ENCODE data around the gene HACL1.
A peak's percentile ranks its signal among the peaks of the same experiment; 100 is the strongest.

The HACL1 gene

DNA sequence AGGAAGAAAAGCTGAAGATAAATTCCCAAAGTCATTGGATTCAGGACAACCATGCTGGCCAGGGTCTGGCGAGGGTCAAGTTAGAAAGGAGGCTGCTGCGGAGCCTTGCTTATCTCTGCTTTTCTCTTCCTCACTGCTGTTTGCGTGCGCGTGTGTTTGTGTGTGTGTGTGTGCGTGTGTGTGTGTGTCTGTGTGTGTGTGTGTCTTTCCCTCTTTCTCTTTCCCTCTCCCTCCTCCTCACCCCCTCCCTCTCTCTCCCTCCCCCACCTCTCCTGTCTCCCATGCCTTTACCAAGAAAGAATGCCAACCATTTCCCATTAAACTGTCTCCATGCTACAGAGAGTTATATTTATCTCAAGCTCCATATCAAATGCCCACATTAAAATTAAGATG lies 79.8 kb downstream of the HACL1 start, which contains the start of gene COLQ:
COLQ (minus strand) TSS at position 134 of the 393 bp plus-strand sequence; CDS start at position 53, 81 bp downstream.
- no peak for DNase-seq

GRCh38 chr3:15520804-15521572 lies 80.4 kb downstream of the HACL1 start:
- no peak for DNase-seq

DNA sequence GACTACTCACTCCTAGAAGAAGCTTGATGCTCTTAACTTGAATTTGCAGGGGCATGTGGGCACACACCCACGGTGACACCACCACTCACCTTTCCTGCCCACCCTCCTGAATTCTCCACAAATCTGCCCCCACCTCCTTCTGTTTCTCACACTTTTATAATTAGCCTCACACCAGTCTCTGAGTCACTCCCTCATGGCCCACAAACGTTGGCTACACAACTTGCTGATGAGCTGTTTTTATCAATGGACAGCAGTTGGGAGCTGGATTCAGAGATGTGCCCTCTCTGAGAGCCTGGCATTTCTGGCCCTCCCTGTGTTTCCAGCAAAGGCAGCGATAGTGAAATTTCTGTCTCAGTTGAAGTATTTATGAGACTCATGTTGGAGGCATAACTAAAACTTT lies 81.2 kb downstream of the HACL1 start:
- no peak for DNase-seq

DNA sequence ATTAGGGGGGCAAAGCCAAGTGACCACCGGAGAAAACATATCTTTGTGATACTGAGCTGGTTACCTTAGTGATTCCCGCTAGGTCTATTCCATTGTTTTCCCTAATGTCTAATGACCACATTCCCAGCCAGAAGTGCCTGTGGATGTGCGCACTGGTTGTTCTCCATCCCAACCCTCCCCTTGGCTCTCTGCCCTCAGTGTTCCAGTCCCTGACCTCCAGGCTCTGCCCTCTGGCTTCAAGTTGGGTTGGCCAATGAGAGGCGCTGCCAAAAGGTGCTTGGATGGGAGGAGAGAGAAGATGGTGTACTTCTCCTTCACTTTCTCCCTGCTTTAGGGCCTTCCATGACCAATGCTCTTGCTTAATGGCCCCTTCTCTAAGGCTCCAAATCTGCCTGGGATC lies 82.3 kb downstream of the HACL1 start:
- DNase-seq: no peak

GRCh38 chr3:15514663-15515340 lies 86.6 kb downstream of the HACL1 start:
- DNase-seq: no peak

GRCh38 chr3:15513810-15514662 lies 87.3 kb downstream of the HACL1 start:
- DNase-seq: no peak

DNA sequence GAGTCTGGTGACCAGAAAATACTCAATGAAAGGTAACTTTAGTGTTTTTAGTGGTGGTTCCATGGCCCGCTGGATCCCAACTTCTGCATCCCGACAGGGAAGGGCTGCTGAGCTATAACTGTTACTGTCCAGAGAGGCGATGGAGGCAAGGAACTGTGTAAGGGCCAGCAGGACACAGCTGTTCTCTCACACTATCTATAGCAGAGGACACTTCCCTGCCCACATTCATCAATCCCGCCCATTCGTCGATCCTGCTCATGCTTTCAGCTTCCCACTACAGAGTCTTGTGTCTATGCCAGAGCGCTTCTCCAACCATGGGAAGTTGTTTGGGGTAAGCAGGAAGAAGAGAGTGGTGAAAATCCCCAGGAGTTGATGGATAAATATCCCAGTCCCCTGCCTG lies 88.3 kb downstream of the HACL1 start:
- DNase-seq: no peak

DNA sequence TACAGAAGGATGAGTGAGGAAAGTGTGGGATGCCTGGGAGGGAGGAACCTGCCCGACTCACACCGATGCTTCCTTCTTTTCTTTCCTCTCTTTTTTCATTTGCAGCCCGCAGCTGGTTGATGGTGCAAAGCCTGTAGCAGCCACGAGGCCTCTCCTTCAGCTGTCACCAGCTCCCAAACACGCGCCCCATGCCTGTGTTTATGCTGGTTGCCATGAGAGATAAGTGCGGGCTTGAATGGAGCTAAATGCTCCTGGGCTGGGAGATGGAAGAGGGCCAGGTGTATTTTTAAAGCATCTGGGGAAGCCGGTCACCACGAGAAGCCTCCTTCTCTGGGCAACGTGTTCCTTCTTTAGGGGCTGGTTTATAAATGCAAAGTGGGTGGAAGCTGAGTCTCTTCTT lies 89.2 kb downstream of the HACL1 start:
- peak; percentile 43 for DNase-seq

DNA sequence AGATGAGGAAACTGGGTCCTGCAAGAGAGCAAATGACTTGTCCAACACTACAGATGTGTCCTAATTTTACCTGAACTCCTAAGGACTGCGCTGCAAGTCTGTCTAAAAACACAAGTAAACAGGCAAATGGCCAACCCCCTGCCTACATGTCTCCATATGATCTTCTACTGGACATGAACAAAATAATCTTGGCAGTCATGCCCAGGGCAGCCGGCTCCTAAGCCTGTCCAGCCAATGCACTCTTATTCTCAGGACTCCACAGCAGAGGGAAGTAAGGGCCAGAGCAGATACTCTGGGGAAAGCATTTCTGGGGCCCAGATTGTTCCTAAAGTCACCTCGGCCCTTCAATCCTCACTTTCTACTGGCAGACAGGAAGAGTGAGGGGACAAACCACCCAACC lies 90.2 kb downstream of the HACL1 start:
- DNase-seq: no peak
